Measurements from ENCODE around the gene PPARA.

PPARA gene

GRCh38 chr22:46115755-46116490, 34.4 kb upstream of the PPARA start:
- Mint-ChIP-seq H3K9me3 (no peaks in the 10 kb centered on the region), H3K36me3 (ENCODE audit: low read depth) (no peaks in the 10 kb centered on the region)

DNA sequence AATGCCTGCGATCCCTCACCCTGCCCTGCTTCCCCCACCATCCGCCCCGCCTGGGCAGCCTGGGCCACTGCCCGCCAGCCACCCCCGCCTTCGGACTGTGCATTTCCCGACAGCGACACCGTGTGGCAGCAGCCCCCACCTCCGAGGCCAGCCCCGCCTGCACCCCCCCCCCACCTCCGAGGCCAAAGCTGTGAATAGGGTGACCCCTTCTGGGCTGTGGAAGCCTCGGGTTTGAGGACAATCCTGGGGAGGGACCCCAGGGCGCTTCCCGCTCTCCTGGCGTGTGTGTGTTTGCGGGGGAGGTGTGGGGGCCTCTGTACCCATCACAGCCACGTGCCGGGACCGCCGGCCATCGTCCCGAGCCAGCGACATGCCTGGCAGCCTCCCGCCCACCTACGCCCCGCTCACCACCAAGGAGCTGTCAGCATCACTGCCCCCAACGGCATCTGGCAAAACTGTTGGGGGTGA, 33.8 kb upstream of the PPARA start:
- TF ChIP-seq, protein P1, sequence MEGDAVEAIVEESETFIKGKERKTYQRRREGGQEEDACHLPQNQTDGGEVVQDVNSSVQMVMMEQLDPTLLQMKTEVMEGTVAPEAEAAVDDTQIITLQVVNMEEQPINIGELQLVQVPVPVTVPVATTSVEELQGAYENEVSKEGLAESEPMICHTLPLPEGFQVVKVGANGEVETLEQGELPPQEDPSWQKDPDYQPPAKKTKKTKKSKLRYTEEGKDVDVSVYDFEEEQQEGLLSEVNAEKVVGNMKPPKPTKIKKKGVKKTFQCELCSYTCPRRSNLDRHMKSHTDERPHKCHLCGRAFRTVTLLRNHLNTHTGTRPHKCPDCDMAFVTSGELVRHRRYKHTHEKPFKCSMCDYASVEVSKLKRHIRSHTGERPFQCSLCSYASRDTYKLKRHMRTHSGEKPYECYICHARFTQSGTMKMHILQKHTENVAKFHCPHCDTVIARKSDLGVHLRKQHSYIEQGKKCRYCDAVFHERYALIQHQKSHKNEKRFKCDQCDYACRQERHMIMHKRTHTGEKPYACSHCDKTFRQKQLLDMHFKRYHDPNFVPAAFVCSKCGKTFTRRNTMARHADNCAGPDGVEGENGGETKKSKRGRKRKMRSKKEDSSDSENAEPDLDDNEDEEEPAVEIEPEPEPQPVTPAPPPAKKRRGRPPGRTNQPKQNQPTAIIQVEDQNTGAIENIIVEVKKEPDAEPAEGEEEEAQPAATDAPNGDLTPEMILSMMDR (IDR thresholded peaks at IDR 0.05; ENCODE audit: unreplicated experiment in 3 of 3), result peak; percentile 66 to 83 (median 76)
- Mint-ChIP-seq H3K4me3 (no peak overlapping the region), H3K4me1 (peaks cover 10% of the 10 kb centered on the region), H3K27me3 (ENCODE audit: low read depth) (peaks cover 4% of the 10 kb centered on the region), H3K9me3 (no peaks in the 10 kb centered on the region), H3K36me3 (ENCODE audit: low read depth) (no peaks in the 10 kb centered on the region), H3K27ac (no peak overlapping the region)

More at GRCh38 chr22:46115755-46116490, 34.4 kb upstream of the PPARA start:
- TF ChIP-seq, protein P1 (IDR thresholded peaks at IDR 0.05; ENCODE audit: unreplicated experiment in 3 of 3), result no peak
- H3K27ac Mint-ChIP-seq, result no peak overlapping the region
- no peak overlapping the region for H3K4me3 Mint-ChIP-seq
- H3K4me1 Mint-ChIP-seq, result peaks cover 10% of the 10 kb centered on the region
- peaks cover 4% of the 10 kb centered on the region for H3K27me3 Mint-ChIP-seq (ENCODE audit: low read depth)

DNA sequence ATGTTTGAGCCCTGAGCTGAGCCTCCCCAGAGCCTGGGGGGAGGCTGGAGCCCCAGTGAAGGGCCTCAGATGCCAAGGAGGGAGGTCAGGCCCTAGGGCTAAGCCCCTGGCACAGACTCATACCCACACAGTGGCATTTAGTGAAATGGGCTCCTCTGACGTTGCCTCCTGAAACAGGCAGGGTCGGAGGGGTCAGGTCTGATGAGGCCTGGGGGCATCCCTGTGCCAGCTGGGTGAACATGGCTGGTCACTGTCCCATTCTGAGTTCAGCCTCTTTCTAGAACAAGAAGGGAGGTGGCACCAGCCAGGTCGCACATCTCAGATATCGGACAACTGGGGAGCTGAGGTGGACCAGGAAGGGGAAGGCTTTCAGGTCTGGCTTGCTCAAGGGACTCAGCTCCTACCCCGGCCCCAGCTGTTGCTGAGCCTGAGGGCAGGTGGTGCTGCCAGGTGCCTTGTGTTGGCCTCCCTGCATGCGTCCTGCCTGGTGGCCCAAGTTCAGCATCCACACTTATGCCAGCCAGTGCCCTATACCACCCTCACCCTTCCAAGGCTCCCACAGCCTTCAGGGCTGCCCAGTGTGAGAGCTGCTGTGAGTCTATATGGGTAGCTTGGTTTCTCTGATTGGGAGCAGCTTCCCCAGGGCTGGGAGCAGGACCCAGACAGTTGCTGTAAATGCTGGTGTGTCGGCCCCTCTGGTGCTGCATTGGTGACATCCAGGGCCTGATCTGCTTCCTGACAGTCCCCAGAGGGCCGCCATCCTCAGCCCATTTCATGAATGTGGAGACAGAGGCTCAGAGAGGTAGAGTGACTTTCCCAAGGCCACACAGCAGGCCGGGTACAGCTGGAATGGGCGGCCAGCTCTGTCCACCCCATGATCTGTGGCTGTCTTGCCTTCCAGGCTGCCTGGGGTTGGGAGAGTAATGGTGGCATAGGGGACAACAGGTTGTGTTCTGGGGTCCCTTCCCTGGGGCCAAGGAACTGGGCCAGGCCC, 32.8 kb upstream of the PPARA start:
- no peak overlapping the region for H3K4me3 Mint-ChIP-seq
- no peak overlapping the region for H3K27ac Mint-ChIP-seq
- no peaks in the 10 kb centered on the region for H3K36me3 Mint-ChIP-seq (ENCODE audit: low read depth)
- TF ChIP-seq, protein P1 (IDR thresholded peaks at IDR 0.05; ENCODE audit: unreplicated experiment in 3 of 3), result no peak
- H3K27me3 Mint-ChIP-seq (ENCODE audit: low read depth), result peaks cover 4% of the 10 kb centered on the region
- H3K9me3 Mint-ChIP-seq, result no peaks in the 10 kb centered on the region
- peaks cover 8% of the 10 kb centered on the region for H3K4me1 Mint-ChIP-seq

GRCh38 chr22:46119093-46119728, 31.1 kb upstream of the PPARA start:
- no peaks in the 10 kb centered on the region for H3K36me3 Mint-ChIP-seq (ENCODE audit: low read depth)

GRCh38 chr22:46119729-46120419, 30.5 kb upstream of the PPARA start:
- Mint-ChIP-seq H3K27ac (peak overlapping the region in 2 of 3 experiments; percentile 57 to 61), H3K4me3 (no peak overlapping the region), H3K27me3 (ENCODE audit: low read depth) (peaks cover 4% of the 10 kb centered on the region), H3K36me3 (ENCODE audit: low read depth) (no peaks in the 10 kb centered on the region), H3K4me1 (peaks cover 5% of the 10 kb centered on the region), H3K9me3 (no peaks in the 10 kb centered on the region)
- TF ChIP-seq, protein P1 (IDR thresholded peaks at IDR 0.05; ENCODE audit: unreplicated experiment in 3 of 3), result no peak

More at GRCh38 chr22:46119093-46119728, 31.1 kb upstream of the PPARA start:
- H3K27me3 Mint-ChIP-seq (ENCODE audit: low read depth), result peaks cover 4% of the 10 kb centered on the region
- TF ChIP-seq, protein P1 (IDR thresholded peaks at IDR 0.05; ENCODE audit: unreplicated experiment in 3 of 3), result no peak
- no peaks in the 10 kb centered on the region for H3K9me3 Mint-ChIP-seq
- H3K27ac Mint-ChIP-seq, result no peak overlapping the region
- no peak overlapping the region for H3K4me3 Mint-ChIP-seq
- peaks cover 5% of the 10 kb centered on the region for H3K4me1 Mint-ChIP-seq
